Activated CD4-positive, alpha-beta T cell treated with anti-CD3 and anti-CD28 coated beads for 48 hours (primary cell): ENCODE data around the gene KLF16.

Source experiments
- DNase-seq: peaks from one replicate; pipeline ENCODE4 v3.0.0-alpha.2; 2020

KLF16 gene

GRCh38 chr19:1839658-1840540 is 23.5 kb downstream of the KLF16 start:
- no peak for DNase-seq

GRCh38 chr19:1837625-1838105 is 25.7 kb downstream of the KLF16 start:
- peak; percentile 76 for DNase-seq

GRCh38 chr19:1837222-1837565 is 26.2 kb downstream of the KLF16 start:
- DNase-seq = no peak

GRCh38 chr19:1836458-1837221 is 26.7 kb downstream of the KLF16 start:
- DNase-seq = no peak

GRCh38 chr19:1833540-1833939 is 29.8 kb downstream of the KLF16 start:
- no peak for DNase-seq

- DNase-seq = no peak
Observed at GRCh38 chr19:1832046-1832663, 31.2 kb downstream of the KLF16 start.

- DNase-seq = no peak
Observed at GRCh38 chr19:1830978-1831377, 32.4 kb downstream of the KLF16 start.

- DNase-seq = no peak
Observed at GRCh38 chr19:1830568-1830967, 32.8 kb downstream of the KLF16 start.

GRCh38 chr19:1829958-1830357 is 33.4 kb downstream of the KLF16 start:
- DNase-seq = no peak

GRCh38 chr19:1828279-1829238 is 34.8 kb downstream of the KLF16 start:
- no peak for DNase-seq

GRCh38 chr19:1827566-1828278 is 35.7 kb downstream of the KLF16 start:
- no peak for DNase-seq

- no peak for DNase-seq
Observed at GRCh38 chr19:1826557-1827521, 36.5 kb downstream of the KLF16 start.

- peak; percentile 84 for DNase-seq
Observed at GRCh38 chr19:1825909-1826556, 37.3 kb downstream of the KLF16 start.

- no peak for DNase-seq
Observed at GRCh38 chr19:1824252-1824622, 39.1 kb downstream of the KLF16 start.

- no peak for DNase-seq
Observed at GRCh38 chr19:1823539-1824251, 39.7 kb downstream of the KLF16 start.

GRCh38 chr19:1823020-1823419 is 40.4 kb downstream of the KLF16 start:
- DNase-seq = no peak

GRCh38 chr19:1822210-1822609 is 41.2 kb downstream of the KLF16 start:
- no peak for DNase-seq

GRCh38 chr19:1819341-1820255 is 43.8 kb downstream of the KLF16 start:
- DNase-seq = no peak
